Measurements from ENCODE around the gene PRRT1. TPM values are rescaled to one million over a fixed set of nuclear protein-coding genes. Genes with fewer than 3 reads are reported as not detected.

Gene PRRT1
- total RNA-seq, 1 donor = 0.54 TPM

DNA sequence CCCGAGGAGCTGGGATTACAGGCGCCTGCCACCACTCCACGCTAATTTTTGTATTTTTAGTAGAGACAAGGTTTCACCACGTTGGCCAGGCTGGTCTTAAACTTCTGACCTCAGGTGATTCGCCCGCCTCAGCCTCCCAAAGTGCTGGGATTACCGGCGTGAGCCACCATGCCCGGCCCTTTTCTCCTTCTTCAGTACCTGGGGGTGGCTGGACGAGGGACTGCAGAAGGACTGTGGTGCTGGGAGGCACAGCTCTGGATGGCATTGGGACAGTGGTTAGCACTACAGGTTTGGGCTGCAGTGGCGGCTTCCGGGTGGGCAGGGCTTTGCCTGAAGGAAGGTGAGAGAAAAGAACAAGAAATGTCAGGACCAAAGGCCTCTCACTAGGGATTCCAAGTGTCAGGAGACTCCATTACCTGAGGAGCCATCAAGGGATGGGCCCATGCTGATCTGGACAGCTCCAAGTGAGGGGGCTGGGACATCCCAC is 31.1 kb downstream of the PRRT1 start:
- no peak for DNase-seq (ENCODE audit: low read depth)
- TF ChIP-seq, protein P1, sequence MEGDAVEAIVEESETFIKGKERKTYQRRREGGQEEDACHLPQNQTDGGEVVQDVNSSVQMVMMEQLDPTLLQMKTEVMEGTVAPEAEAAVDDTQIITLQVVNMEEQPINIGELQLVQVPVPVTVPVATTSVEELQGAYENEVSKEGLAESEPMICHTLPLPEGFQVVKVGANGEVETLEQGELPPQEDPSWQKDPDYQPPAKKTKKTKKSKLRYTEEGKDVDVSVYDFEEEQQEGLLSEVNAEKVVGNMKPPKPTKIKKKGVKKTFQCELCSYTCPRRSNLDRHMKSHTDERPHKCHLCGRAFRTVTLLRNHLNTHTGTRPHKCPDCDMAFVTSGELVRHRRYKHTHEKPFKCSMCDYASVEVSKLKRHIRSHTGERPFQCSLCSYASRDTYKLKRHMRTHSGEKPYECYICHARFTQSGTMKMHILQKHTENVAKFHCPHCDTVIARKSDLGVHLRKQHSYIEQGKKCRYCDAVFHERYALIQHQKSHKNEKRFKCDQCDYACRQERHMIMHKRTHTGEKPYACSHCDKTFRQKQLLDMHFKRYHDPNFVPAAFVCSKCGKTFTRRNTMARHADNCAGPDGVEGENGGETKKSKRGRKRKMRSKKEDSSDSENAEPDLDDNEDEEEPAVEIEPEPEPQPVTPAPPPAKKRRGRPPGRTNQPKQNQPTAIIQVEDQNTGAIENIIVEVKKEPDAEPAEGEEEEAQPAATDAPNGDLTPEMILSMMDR (IDR thresholded peaks at IDR 0.05; ENCODE audit: insufficient read depth, low read length) = no peak
- no peak overlapping the region for H3K4me3 ChIP-seq (ENCODE audit: low read depth, low read length)

DNA sequence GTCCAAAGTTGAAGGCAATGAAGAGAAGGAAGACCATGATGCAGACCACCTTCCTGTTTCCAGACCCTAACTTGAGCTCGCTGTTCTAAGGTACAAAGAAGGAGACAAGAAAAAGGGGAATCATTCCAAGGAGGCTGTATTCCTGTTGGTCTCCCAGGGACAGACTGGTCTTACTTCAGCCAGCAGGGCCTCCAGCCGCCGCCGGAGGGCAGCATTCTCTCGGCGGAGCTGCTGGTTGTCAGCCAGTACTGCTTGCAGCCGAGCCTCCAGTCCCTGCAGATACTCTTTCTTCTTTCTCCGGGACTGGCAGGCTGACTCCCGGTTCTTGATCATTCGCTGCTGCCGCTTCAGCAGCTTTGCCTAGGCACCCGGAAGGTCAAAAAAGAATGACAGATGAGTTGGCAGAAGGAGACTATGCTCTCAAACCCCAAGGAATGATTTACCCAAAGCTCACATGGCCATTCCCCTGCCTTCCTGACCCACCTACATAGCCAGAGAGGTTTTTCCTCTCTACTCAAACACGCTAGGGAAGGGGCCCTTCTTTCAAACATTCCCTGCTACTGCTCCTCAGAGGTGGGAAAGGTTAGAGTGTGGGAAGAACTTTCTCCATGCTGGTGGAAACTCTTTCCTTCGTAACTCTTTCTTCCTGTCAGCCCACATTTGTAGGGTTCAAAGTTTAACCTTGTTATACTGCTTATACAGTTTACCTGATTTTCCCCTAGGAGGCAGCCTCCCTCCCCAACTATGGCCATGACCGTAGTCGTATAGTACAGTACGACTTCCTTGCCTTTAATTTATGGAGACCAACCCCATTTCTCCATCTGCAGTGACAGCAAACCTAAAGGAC is 32.7 kb downstream of the PRRT1 start:
- peak; percentile 88 for DNase-seq (ENCODE audit: low read depth)
- TF ChIP-seq, protein P1 (IDR thresholded peaks at IDR 0.05; ENCODE audit: insufficient read depth, low read length) = peak; percentile 94
- no peak overlapping the region for H3K4me3 ChIP-seq (ENCODE audit: low read depth, low read length)

DNA sequence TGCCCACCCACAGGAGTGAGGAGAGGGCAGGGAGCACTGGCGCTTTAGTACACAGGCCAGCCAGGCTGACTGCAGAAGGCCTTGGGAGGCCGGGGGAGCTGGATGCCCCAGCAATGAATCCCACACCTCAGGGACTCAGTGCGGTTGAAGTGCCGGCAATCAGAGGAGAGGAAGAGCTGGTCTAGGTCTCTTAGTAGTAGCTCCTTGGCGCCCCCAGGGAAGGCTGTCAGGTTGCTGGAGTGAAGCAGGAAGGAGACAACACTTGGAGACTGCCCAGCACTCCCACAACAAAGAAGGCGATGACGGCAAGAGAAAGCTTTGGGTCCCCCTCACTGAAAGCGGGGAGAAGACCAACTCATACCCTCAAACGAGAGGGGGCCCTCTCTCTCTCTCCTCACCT is 34.3 kb downstream of the PRRT1 start:
- TF ChIP-seq, protein P1 (IDR thresholded peaks at IDR 0.05; ENCODE audit: insufficient read depth, low read length) = no peak
- DNase-seq (ENCODE audit: low read depth) = no peak
- no peak overlapping the region for H3K4me3 ChIP-seq (ENCODE audit: low read depth, low read length)

DNA sequence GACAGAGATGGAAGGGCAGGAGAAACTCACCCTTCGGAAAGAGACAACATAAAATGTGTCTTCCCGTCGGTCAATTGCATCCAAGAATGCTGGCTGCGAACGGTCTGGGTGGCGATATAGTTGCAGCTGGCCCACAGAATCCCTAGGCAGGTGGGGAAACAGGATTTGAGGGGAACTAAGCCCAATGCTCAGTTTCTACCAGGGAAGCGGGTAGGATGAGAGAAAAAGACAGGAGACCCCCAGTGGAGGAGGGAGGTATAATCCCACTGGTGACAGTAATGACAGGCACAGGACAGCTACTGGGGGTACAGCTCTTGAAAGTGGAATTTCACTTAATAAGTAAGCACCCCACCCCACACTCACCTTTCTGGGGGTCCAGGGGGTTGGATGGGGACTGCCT is 35.1 kb downstream of the PRRT1 start:
- no peak for DNase-seq (ENCODE audit: low read depth)
- H3K4me3 ChIP-seq (ENCODE audit: low read depth, low read length) = no peak overlapping the region
- TF ChIP-seq, protein P1 (IDR thresholded peaks at IDR 0.05; ENCODE audit: insufficient read depth, low read length) = peak; percentile 46

DNA sequence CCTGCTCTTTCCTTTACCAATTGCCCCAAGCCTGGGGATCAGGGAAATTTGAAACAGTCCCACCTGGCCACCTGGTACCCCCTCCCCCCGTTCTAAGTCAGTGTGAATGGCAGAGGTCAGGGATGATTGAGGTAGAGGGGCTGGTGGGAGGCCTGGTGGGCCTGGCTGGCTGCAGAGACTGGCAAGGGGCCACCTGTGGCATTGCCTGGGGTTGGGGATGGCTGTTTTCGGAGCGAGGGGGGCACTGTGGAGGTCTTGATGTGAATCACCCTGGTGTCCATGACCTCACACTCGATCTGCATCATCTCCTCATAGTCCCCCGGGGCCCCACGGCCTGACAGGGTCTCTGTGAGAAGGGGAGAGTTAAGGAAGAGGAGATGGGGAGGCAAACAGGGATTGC is 36.1 kb downstream of the PRRT1 start:
- H3K4me3 ChIP-seq (ENCODE audit: low read depth, low read length) = no peak overlapping the region
- TF ChIP-seq, protein P1 (IDR thresholded peaks at IDR 0.05; ENCODE audit: insufficient read depth, low read length) = no peak
- no peak for DNase-seq (ENCODE audit: low read depth)

DNA sequence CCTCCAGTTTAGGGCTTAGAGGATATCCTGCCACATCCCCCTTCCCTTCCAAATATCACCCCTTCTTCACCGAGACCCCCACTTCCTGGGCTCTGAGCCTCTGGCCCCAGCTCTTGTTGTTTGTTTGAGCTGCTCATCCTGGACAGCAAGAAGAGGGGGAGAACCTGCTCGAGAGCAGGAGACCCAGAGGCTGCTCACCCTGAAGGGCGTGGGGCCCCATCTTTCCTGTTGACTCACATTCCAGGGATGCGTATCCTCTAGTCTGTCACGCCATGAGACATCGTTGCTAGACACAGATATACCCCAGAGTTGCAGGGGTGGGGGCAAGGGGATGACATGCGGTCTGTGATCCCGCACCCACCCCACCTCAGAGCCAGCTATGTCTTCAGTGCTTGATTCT is 36.9 kb downstream of the PRRT1 start:
- DNase-seq (ENCODE audit: low read depth) = peak; percentile 41
- H3K4me3 ChIP-seq (ENCODE audit: low read depth, low read length) = no peak overlapping the region

More for the DNA sequence above, 36.9 kb downstream of the PRRT1 start:
- TF ChIP-seq, protein P1 (IDR thresholded peaks at IDR 0.05; ENCODE audit: insufficient read depth, low read length) = no peak
